HAP-1 (cell line): ENCODE data around the gene TMEM126A.
"Not testable (repeated sequence)": the region's sequence is repeated elsewhere in the genome, so short reads cannot be mapped to it uniquely, and the experiment has no call there.

Source experiments
- DNase-seq, 2 experiments: peaks; one replicate each; pipeline ENCODE4 v3.0.0-alpha.2; 2016 to 2020; ENCODE audit warnings: low spot score in 2 of 2
- H3K27me3 ChIP-seq: fragments of 250-450 bp; sonication (Bioruptor Pico); 2 replicates; pipeline ENCODE4 v1.5.1; 2020; ENCODE audit warnings: low read depth, mild to moderate bottlenecking, moderate library complexity
- H3K36me3 ChIP-seq: fragments of 250-450 bp; sonication (Bioruptor Pico); replicated peaks from 2 replicates; pipeline ENCODE4 v1.5.1; 2020; ENCODE audit warnings: mild to moderate bottlenecking
- H3K4me1 ChIP-seq: fragments of 250-450 bp; sonication (Bioruptor Pico); 2 replicates; pipeline ENCODE4 v1.5.1; 2020; ENCODE audit warnings: mild to moderate bottlenecking
- H3K4me3 ChIP-seq: fragments of 250-450 bp; sonication (Bioruptor Pico); 2 replicates; pipeline ENCODE4 v1.5.1; 2020; ENCODE audit warnings: mild to moderate bottlenecking, moderate library complexity
- H3K9me3 ChIP-seq: fragments of 250-450 bp; sonication (Bioruptor Pico); 2 replicates; pipeline ENCODE4 v1.5.1; 2020; ENCODE audit warnings: mild to moderate bottlenecking, moderate library complexity
- in situ Hi-C: fragments of 300-500 bp; cut with MboI; formaldehyde crosslinking; loops from 3 replicates; pipeline ENCODE4 v1.14.3; 2020; ENCODE audit warnings: low sequenced_read_pairs, inconsistent platforms, mixed read lengths

The TMEM126A gene

DNA sequence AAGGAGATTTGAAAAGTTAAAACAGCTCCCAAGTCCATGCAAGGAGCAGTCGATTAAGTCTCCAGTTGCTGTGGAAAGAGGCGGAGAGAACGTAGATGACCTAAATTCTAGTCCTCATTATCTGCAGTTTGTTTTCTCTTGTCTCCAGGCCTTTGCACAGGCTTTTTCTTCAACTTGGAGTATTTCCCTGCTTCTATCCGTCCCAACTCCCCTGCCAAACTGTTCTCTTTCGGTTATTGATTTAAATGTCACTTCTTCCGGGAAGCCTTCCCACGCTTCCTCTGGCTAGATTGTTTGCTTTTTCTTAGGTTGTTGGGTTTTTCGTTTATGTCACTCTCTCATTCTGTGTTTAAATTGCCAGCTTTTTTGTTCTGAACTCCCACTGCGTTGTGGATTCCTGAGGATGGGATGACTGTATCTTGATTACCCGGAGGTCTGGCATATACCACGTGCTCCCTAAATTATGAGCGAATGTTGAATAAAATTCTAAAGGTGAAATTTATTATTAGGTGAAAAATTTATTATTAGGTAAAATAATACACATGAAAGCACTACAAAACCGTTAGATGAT, 18.9 kb upstream of the TMEM126A start:
- Histone ChIP-seq H3K36me3 (peaks cover 12% of the 10 kb centered on the region), H3K4me3 (peak overlapping the region; percentile 84), H3K9me3 (no peaks in the 10 kb centered on the region), H3K4me1 (peaks cover 32% of the 10 kb centered on the region), H3K27me3 (no peaks in the 10 kb centered on the region)
- in situ Hi-C loops = no loop called here
- peak in 1 of 2 experiments; percentile 37 for DNase-seq

DNA sequence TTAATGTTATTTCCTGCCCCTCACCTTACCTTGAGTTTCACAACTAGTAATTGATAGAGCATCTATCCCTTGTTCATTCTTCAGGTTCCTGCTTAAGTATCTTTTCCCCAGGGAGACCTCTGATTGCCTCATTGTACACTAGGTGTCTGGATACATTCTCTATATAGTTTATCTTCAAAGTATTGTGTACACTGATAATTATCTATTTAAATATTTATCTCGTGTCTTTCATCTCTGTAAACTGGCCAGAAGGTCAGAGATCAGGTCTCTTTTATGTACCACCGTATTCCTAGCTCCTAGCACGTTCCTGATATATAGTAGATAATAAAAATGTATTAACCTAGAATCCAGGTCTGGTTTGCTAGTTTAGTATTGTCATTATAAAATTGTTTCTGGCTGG, 13.0 kb upstream of the TMEM126A start:
- Histone ChIP-seq H3K4me3 (no peak overlapping the region), H3K9me3 (no peaks in the 10 kb centered on the region), H3K27me3 (no peaks in the 10 kb centered on the region), H3K4me1 (peaks cover 6% of the 10 kb centered on the region), H3K36me3 (peaks cover 34% of the 10 kb centered on the region)
- in situ Hi-C loops = no loop called here
- DNase-seq = no peak

- DNase-seq = peak; percentile 86 to 88
- H3K4me1 ChIP-seq = peaks cover 11% of the 10 kb centered on the region
- 0 out of 2 replicates have a peak, but pooled peaks cover 4% of the 10 kb centered on the region for H3K36me3 ChIP-seq
- no peaks in the 10 kb centered on the region for H3K27me3 ChIP-seq
- in situ Hi-C loops = no loop called here
- H3K9me3 ChIP-seq = no peaks in the 10 kb centered on the region
- no peak overlapping the region for H3K4me3 ChIP-seq
These were observed 4.6 kb upstream of the TMEM126A start for GRCh38 chr11:85643191-85643614.

GRCh38 chr11:85647078-85647477, 689 bp upstream of the TMEM126A start:
- in situ Hi-C loops = no loop called here
- DNase-seq = no peak
- peaks cover 17% of the 10 kb centered on the region for H3K4me1 ChIP-seq
- H3K27me3 ChIP-seq = no peaks in the 10 kb centered on the region
- no peaks in the 10 kb centered on the region; the same call in 1 of the 2 replicates for H3K36me3 ChIP-seq
- peak overlapping the region; percentile 52 for H3K4me3 ChIP-seq
- H3K9me3 ChIP-seq = no peaks in the 10 kb centered on the region

- H3K27me3 ChIP-seq = no peaks in the 10 kb centered on the region
- in situ Hi-C loops = no loop called here
- H3K36me3 ChIP-seq = peaks cover 13% of the 10 kb centered on the region
- H3K4me3 ChIP-seq = no peak overlapping the region
- H3K9me3 ChIP-seq = no peaks in the 10 kb centered on the region
- peaks cover 7% of the 10 kb centered on the region for H3K4me1 ChIP-seq
- no peak for DNase-seq
These were observed 3.4 kb downstream of the TMEM126A start for GRCh38 chr11:85651118-85651517.

GRCh38 chr11:85652786-85653447, 5.2 kb downstream of the TMEM126A start:
- in situ Hi-C loops = no loop called here
- no peaks in the 10 kb centered on the region for H3K27me3 ChIP-seq
- H3K4me1 ChIP-seq = peaks cover 7% of the 10 kb centered on the region
- H3K4me3 ChIP-seq = no peak overlapping the region
- DNase-seq = no peak
- H3K36me3 ChIP-seq = peaks cover 31% of the 10 kb centered on the region
- no peaks in the 10 kb centered on the region for H3K9me3 ChIP-seq

- H3K27me3 ChIP-seq, H3K4me3 ChIP-seq, in situ Hi-C loops, H3K4me1 ChIP-seq, H3K9me3 ChIP-seq, DNase-seq: not testable (repeated sequence)
- H3K36me3 ChIP-seq = peaks cover 45% of the 10 kb centered on the region
These were observed 6.6 kb downstream of the TMEM126A start for GRCh38 chr11:85654343-85654742.

DNA sequence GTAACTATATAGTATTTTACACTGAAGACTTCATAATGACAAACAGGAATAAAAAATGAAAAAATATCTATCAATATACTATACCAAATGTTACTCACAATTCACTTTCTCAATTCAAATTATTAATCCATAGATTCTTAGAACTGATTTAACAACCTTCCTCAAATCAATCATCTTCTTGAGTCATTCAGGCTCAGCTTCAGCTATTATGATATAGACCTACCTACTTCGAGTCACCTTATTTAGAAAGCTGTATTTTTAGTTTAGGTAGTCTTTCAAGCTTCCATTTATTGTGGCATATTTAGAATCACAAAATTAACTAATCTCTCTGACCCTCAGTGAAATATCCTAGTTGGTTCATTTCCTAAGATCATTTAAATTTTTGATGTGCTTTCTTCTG, 9.0 kb downstream of the TMEM126A start:
- DNase-seq = no peak
- Histone ChIP-seq H3K27me3 (no peaks in the 10 kb centered on the region), H3K4me3 (no peak overlapping the region), H3K4me1 (peaks cover 13% of the 10 kb centered on the region), H3K9me3 (no peaks in the 10 kb centered on the region), H3K36me3 (peaks cover 59% of the 10 kb centered on the region)
- in situ Hi-C loops = no loop called here

GRCh38 chr11:85658180-85658579, 10.4 kb downstream of the TMEM126A start:
- no peak for DNase-seq
- peaks cover 13% of the 10 kb centered on the region for H3K4me1 ChIP-seq

DNA sequence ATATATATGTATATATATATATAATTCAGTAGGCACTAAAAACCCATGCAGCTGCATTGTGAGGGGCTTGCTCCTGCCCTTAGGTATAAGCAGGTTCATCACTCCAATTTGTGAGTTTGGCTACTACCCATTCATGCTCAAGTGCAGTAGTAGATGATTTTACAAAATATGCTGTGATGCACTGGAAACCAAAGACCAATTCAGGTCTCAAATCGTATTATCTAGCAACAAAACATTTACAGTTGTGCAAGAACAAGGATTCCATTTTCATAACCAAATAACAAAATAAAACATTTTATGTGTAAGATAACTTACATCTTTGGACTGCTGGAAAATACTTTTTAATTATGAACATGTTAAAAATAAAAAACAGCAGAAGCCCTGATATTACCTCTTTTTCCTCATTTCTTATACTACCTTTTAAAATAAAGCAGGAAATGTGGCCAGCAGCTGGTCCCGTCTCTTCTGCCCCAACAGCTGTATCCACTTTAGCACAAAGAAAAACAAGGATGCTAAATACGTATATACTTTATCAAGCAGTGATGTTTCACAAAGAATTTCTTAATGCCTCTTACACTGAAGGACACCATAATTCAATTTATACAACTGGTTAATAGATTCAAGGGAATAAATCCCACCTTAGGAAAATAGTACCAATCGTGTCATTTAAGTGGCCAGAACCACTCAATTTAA, 14.4 kb downstream of the TMEM126A start:
- Histone ChIP-seq H3K9me3 (no peaks in the 10 kb centered on the region), H3K36me3 (peaks cover 49% of the 10 kb centered on the region), H3K4me3 (peak overlapping the region; percentile 84), H3K27me3 (no peaks in the 10 kb centered on the region), H3K4me1 (peaks cover 19% of the 10 kb centered on the region)
- in situ Hi-C loops = no loop called here
- DNase-seq = no peak

More at GRCh38 chr11:85658180-85658579, 10.4 kb downstream of the TMEM126A start:
- H3K36me3 ChIP-seq = peaks cover 69% of the 10 kb centered on the region
- no peaks in the 10 kb centered on the region for H3K9me3 ChIP-seq
- H3K4me3 ChIP-seq = no peak overlapping the region
- in situ Hi-C loops = no loop called here
- no peaks in the 10 kb centered on the region for H3K27me3 ChIP-seq

DNA sequence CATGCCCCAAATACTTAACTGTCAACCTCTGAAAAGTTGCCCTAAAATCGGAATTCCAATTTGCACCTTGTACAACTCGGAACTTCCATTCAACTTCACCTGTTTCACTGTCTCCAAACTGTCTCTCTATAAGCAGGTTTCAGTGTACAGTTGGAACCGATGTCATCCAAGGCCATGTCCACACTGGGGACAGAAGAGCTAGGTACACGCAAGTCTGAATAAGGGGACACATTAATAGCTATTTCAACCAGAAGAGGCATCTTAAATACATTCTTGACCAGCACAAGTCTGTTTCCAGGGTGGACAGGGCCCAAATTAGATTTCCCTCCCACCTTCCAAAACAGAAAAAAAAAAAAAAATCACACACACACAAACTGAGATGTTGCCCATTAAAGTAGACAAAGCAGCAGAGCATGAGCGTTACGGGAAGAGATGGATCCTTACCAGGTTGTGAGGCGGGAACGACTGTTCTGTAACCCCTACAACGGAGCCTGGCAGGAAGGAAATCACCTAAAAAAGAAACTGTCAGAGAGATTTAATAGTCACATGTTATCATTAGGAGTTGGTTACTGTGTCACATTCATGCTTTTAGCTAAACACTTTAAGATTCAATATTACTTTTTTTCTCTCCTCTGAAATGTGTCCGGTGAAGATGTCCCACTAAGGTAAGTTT, 15.4 kb downstream of the TMEM126A start:
- H3K36me3 ChIP-seq = peaks cover 38% of the 10 kb centered on the region
- in situ Hi-C loops = no loop called here
- H3K9me3 ChIP-seq = no peaks in the 10 kb centered on the region
- no peaks in the 10 kb centered on the region for H3K27me3 ChIP-seq
- H3K4me1 ChIP-seq = peaks cover 19% of the 10 kb centered on the region
- peak overlapping the region; percentile 84 for H3K4me3 ChIP-seq
- peak in 1 of 2 experiments; percentile 19 for DNase-seq

GRCh38 chr11:85663753-85664614, 16.2 kb downstream of the TMEM126A start:
- H3K4me3 ChIP-seq = peak overlapping the region; percentile 84
- no peaks in the 10 kb centered on the region for H3K27me3 ChIP-seq
- in situ Hi-C loops = no loop called here
- peaks cover 30% of the 10 kb centered on the region for H3K36me3 ChIP-seq
- no peaks in the 10 kb centered on the region for H3K9me3 ChIP-seq
- peaks cover 19% of the 10 kb centered on the region for H3K4me1 ChIP-seq
- DNase-seq = peak; percentile 63 to 81
